HG03457 (cell line): ENCODE measurements around the gene FRMD4A.

Experiments
- ATAC-seq: cut with Tn5 transposase; IDR thresholded peaks from one replicate; pipeline ENCODE4 v1.9.1; 2021; ENCODE audit warnings: moderate number of reproducible peaks; ENCODE audit not compliant: unreplicated experiment

FRMD4A gene

GRCh38 chr10:13739183-13739582, 591.5 kb downstream of the FRMD4A start:
- no peak for ATAC-seq

- ATAC-seq, result no peak
Measured at GRCh38 chr10:13736506-13736905, 594.2 kb downstream of the FRMD4A start.

GRCh38 chr10:13734151-13734550, 596.6 kb downstream of the FRMD4A start:
- no peak for ATAC-seq

GRCh38 chr10:13733071-13733470, 597.7 kb downstream of the FRMD4A start:
- ATAC-seq, result no peak

DNA sequence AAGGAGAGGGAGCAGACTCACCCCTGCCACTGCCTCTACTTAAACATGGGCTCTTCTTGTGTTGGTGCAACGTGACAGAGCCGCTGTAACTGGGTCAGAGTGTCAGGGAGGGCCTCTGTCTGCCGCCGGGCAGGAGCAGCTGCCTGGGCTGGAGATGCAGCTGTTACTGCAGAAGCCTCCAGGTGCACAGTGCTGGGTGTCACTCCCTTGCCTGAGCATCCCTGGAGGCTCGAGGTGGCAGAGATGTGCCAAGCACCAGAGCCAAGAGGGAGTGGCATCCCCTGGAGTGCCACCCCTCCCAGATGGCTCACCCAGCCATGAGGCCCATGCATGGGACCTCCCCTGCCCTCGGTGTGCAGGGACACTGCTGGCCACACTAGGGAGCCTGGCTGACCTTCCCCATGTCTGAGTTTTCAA, 598.3 kb downstream of the FRMD4A start:
- no peak for ATAC-seq

DNA sequence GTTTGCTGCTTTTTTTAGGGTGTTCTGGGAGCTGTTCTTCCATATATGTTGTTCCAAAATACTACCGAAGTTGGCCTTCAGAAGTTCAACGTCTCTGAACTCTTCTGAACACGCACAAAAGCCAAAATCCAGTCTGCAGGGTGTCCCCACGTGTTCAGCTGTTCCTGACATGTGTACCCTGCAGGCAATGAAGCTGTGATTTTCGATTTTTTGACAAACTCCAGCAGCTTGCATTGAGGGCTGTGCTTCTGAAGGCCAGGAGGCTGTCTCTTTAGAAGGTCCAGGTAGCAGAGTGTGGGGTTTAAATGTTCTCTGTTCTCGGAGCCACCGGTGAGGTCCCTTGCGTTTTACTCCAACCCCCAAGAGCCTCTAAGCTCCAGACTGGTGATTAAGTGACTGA, 598.9 kb downstream of the FRMD4A start:
- no peak for ATAC-seq

GRCh38 chr10:13730956-13731355, 599.8 kb downstream of the FRMD4A start:
- ATAC-seq, result no peak

DNA sequence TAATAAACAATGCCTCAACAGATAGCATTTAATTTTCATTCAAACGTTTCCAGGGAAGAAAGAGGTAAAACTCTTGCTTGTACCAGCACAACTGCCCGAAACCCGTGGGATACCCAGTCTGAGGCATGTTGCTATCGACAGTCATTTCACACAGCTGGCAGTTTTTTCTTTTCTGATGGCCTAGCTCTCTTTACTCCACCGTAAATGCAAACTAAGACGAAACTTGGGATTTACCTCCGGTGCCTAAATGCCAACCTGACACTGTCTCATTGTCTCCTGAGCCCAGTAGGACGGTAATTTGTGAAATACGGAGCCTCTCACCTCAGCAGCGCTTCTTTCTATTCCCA, 600.4 kb downstream of the FRMD4A start:
- no peak for ATAC-seq

DNA sequence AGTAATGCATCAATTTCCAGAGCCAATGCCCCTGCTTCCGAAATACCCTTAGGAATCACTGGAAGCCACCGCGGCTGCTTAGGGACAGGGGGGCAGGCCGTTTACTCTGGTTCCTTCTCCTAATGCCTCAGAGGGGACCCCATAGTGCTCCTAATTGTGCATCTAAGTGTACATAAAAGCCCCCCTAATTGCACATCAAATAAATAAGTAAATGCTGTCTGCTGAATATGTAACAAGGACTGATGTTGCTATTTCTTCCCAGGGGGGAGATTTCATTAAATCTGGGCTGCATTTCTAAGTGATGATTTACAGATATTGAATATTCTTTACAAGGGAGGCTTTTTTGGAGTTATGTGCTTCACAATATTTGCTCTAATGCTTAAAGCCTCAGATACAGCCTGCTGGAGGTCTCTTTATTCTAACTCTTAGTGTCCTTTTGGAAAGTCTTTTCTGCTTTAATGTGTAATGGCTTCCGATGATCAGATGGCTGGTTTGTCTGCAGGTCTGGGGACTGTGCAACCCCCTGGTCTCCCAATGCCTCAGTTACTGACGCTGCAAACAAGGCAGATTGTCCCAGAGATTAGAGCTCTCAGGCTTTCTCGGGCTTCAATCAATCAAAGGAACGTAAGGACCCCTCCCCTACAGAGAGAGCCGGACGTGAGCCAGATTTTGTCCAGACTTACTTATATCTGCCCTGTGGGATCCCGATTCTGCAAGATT, 601.0 kb downstream of the FRMD4A start:
- ATAC-seq, result no peak

DNA sequence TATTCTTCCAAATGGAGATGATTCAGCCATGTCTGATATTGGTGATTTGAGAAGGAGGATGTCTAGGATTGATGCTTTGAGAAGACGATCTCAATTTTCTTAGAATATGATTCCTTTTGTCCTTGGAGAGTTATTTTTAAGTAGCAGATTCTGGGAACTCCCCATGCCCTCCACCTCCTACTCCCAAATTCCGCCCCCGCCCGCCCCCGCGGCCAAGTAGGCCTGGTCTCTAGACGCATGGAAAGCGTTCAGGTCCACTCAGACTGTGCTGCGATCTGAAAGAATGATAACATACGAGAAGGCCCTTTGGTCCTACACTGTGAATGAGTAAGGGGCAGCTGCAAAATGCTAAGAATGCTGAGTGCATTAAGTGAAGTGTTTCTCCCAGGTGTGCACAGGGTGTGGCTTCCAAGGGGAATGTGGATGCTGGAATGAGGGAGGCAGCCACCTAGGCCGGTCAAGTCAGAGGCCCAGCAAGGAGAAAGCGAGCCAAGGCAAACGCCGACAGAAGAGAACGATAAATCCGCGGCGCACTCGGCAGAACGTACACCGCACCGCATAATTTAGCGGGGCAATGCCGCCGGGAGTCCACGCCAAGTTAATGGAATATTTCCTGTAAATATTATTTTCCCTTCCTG, 601.7 kb downstream of the FRMD4A start:
- ATAC-seq, result no peak

GRCh38 chr10:13725594-13725993, 605.1 kb downstream of the FRMD4A start:
- ATAC-seq, result no peak

DNA sequence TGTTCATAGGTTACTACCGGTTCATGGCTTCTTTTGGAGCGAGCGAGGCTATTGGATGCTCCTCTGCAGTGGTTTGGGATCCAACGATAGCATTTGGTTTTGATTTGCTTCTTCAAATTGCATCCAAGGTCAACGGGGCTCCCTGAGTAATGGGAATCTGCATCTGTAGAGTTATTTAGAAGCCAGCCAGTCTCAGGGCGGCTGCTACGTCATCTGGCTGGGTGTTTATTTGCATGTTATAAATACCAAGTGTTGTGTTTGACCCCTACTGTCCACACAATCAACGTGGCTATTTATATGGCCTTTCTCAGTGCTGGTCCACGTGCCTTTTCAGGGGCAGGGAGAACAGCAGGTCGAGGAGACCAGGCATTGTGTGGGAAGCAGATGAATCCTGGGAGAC, 606.2 kb downstream of the FRMD4A start:
- ATAC-seq, result no peak

GRCh38 chr10:13722747-13723653, 607.7 kb downstream of the FRMD4A start:
- ATAC-seq, result no peak

DNA sequence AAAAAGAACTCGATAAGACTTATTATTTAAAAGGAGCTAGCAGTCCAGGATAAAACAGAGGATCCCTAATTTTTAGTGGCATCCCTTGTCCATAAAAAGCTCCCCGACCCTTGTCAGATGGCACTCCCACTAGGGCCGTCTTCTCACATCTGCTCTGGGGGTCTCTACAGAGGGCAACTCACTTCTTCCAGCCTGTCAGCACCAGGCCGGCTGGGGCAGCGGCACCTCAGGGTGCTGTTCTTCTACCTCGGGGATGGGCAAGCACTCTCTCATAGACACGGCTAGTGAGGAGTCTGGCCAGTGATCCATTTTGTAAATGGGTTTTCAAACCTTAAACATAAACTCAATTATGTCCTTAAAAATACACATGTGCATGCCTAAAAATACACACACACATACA, 609.2 kb downstream of the FRMD4A start:
- no peak for ATAC-seq

- no peak for ATAC-seq
Measured at GRCh38 chr10:13720699-13721098, 610.0 kb downstream of the FRMD4A start.

DNA sequence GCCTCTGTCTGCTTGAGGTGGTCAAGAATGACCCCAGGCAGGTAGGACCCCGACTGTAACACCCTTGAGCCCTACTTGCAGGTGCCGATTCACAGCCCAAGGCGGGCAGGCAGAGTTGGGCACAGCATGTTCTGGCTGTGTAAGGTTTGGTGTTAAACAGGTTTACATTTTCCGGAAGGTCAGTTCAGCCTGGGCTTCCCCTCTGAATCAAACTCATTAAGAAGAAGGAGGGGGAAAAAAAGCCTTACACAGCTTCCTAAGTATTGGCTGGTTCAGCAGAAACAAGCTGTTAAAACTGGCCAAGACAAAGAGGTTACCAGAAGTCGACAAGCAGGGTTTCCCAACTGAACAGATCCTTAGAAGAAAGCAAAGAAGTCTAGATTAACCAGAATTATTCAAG, 611.3 kb downstream of the FRMD4A start:
- ATAC-seq, result no peak

- ATAC-seq, result no peak
Measured at GRCh38 chr10:13718820-13719219, 611.9 kb downstream of the FRMD4A start.

- ATAC-seq, result no peak
Measured at GRCh38 chr10:13717936-13718772, 612.6 kb downstream of the FRMD4A start.

DNA sequence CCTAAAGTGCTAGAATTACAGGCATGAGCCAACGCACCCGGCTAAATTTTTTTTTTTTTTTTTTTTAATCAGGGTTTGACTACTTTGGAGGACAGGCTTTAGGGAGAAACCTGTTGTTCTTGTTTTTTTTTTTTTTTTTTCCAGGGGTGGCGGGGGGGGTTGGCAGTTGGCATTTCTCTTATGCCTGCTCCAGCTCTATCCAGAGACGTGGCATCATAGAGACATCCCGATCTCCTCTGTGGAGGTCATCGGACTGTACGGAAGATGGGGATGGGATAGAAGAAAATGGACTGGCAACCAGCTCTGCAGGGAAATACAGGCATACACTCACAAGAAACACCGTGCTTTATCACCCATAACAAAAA, 613.2 kb downstream of the FRMD4A start:
- ATAC-seq, result no peak

- ATAC-seq, result no peak
Measured at GRCh38 chr10:13716081-13717071, 614.3 kb downstream of the FRMD4A start.
